Adrenal gland (tissue), 5 donors: ENCODE results near the gene LHFPL6.

Experiments used
- POLR2A ChIP-seq, 2 donors: fragments of 450-650 bp; IDR thresholded peaks; one replicate each; pipeline ENCODE4 v1.6.1; 2017; ENCODE audit warnings: antibody characterized with exemption in 2 of 2, mild to moderate bottlenecking in 2 of 2, moderate library complexity in 1 of 2
- TF ChIP-seq, protein P1 (sequence below), 6 experiments: fragments of 450-650 bp in 4 of 6; fragments of 200-600 bp in 2 of 6; sonication (generic) in 1 of 6; IDR thresholded peaks; 1 replicate in 5 of 6; 2 replicates in 1 of 6; pipeline versions ENCODE4 v1.5.1 to v1.8.0; 2016 to 2021; ENCODE audit warnings: antibody characterized with exemption in 6 of 6, mild to moderate bottlenecking in 2 of 6, moderate library complexity in 1 of 6
- donor health status: DM: no; HTN: no; CAD: no.

- TF ChIP-seq POLR2A (IDR thresholded peaks at IDR 0.05), result no peak
- TF ChIP-seq, protein P1, sequence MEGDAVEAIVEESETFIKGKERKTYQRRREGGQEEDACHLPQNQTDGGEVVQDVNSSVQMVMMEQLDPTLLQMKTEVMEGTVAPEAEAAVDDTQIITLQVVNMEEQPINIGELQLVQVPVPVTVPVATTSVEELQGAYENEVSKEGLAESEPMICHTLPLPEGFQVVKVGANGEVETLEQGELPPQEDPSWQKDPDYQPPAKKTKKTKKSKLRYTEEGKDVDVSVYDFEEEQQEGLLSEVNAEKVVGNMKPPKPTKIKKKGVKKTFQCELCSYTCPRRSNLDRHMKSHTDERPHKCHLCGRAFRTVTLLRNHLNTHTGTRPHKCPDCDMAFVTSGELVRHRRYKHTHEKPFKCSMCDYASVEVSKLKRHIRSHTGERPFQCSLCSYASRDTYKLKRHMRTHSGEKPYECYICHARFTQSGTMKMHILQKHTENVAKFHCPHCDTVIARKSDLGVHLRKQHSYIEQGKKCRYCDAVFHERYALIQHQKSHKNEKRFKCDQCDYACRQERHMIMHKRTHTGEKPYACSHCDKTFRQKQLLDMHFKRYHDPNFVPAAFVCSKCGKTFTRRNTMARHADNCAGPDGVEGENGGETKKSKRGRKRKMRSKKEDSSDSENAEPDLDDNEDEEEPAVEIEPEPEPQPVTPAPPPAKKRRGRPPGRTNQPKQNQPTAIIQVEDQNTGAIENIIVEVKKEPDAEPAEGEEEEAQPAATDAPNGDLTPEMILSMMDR (IDR thresholded peaks at IDR 0.05), result no peak
Measured at GRCh38 chr13:39452417-39452816, 150.6 kb downstream of the LHFPL6 start.
